OCI-LY3 (cell line): ENCODE measurements around the gene PPIP5K1.
"Not testable (repeated sequence)": the region's sequence is repeated elsewhere in the genome, so short reads cannot be mapped to it uniquely, and the experiment has no call there.

Source experiments
- H2AFZ ChIP-seq: fragments of 200-600, 300-600 bp; shearing (Covaris generic); 2 replicates; pipeline ENCODE4 v1.6.0; 2014; ENCODE audit warnings: antibody characterized with exemption, low read depth, low read length
- H3K27ac ChIP-seq: fragments of 200-600, 300-600 bp; sonication (generic); 2 replicates; pipeline ENCODE4 v1.5.1; 2014; ENCODE audit warnings: mild to moderate bottlenecking, low read length, moderate library complexity, mixed read lengths
- H3K27me3 ChIP-seq: fragments of 200-600, 300-600 bp; sonication (generic); 2 replicates; pipeline ENCODE4 v1.6.1; 2014; ENCODE audit warnings: low read depth, low read length, mixed read lengths
- H3K36me3 ChIP-seq: fragments of 200-600, 300-600 bp; sonication (generic); replicated peaks from 2 replicates; pipeline ENCODE3; 2014; ENCODE audit warnings: low read depth, low read length, mixed read lengths
- H3K4me1 ChIP-seq: fragments of 300-600, 200-600 bp; sonication (generic); 2 replicates; pipeline ENCODE4 v1.6.1; 2014; ENCODE audit warnings: low read length, mixed read lengths
- H3K4me2 ChIP-seq: fragments of 200-600, 300-600 bp; sonication (generic); 2 replicates; pipeline ENCODE4 v1.6.1; 2014; ENCODE audit warnings: low read length, mixed read lengths
- H3K4me3 ChIP-seq: fragments of 300-600, 200-600 bp; sonication (generic); 2 replicates; pipeline ENCODE4 v1.5.1; 2014; ENCODE audit warnings: antibody characterized with exemption, mild to moderate bottlenecking, low read length, moderate library complexity
- H3K79me2 ChIP-seq: fragments of 300-600, 200-600 bp; shearing (Covaris generic); 2 replicates; pipeline ENCODE4 v1.6.1; 2014; ENCODE audit warnings: mild to moderate bottlenecking, low read length, mixed read lengths
- H3K9ac ChIP-seq: fragments of 300-600, 200-600 bp; shearing (Covaris generic); 2 replicates; pipeline ENCODE4 v1.6.0; 2014; ENCODE audit warnings: mild to moderate bottlenecking, low read length, moderate library complexity
- H3K9me3 ChIP-seq: fragments of 200-600, 300-600 bp; shearing (Covaris generic); 2 replicates; pipeline ENCODE4 v1.6.1; 2014; ENCODE audit warnings: low read length, mixed read lengths; ENCODE audit not compliant: insufficient read depth
- H4K20me1 ChIP-seq: fragments of 200-600, 300-600 bp; sonication (generic); 2 replicates; pipeline ENCODE4 v1.6.1; 2016; ENCODE audit warnings: low read length, mixed read lengths; ENCODE audit not compliant: insufficient read depth
- EZH2phosphoT487 ChIP-seq: fragments of 200-600 bp; shearing (Covaris generic); IDR thresholded peaks from 2 replicates; pipeline ENCODE4 v1.6.1; 2018; ENCODE audit warnings: antibody characterized with exemption, mixed run types, low read depth
- TF ChIP-seq, protein P1 (sequence below): fragments of 200-600, 300-600 bp; sonication (generic); IDR thresholded peaks from 2 replicates; pipeline ENCODE4 v1.5.1; 2014; ENCODE audit warnings: antibody characterized with exemption, low read length, low read depth

PPIP5K1 gene

DNA sequence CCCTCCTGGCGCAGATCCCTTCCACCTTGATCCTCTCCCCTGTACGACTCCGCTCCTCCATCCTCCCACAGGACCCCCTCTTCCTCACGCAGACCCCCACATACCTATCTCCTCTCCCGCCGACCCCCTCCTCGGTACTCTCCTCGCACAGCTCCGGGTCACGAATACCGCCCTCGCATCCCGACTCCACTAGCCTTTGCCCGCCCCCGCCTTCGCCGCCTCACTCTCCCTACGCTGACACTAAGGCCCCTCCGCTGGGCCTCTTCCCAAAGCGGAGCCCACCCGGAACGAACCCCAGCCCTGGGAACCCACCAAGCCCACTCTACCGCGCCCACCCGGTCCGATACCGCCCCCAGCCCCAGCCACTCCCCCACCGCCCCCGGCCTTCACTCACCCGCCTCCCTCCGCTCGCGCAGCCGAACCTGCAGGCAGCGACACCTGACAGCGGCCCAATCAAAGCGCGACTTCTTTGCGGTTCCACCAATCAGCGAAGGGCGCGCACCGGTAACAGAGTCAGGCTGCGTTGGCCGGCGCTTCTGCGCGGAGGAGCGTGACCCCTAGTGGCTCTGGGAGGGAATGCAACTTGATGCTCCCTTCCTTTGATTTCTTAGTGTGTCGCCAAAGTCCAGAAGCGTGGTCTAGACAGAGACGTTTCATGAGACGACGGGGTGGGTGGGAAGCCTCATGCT, at the start of gene PPIP5K1:
Gene PPIP5K1, minus strand, starts transcription at position 431 of the 689 bp plus-strand sequence. CDS start 5,704 bp downstream, outside the sequence.
- H2AFZ ChIP-seq, H3K9me3 ChIP-seq, H4K20me1 ChIP-seq, H3K36me3 ChIP-seq, H3K79me2 ChIP-seq, H3K27ac ChIP-seq, H3K9ac ChIP-seq, H3K4me1 ChIP-seq, H3K4me3 ChIP-seq, H3K4me2 ChIP-seq, H3K27me3 ChIP-seq: not testable (repeated sequence)

DNA sequence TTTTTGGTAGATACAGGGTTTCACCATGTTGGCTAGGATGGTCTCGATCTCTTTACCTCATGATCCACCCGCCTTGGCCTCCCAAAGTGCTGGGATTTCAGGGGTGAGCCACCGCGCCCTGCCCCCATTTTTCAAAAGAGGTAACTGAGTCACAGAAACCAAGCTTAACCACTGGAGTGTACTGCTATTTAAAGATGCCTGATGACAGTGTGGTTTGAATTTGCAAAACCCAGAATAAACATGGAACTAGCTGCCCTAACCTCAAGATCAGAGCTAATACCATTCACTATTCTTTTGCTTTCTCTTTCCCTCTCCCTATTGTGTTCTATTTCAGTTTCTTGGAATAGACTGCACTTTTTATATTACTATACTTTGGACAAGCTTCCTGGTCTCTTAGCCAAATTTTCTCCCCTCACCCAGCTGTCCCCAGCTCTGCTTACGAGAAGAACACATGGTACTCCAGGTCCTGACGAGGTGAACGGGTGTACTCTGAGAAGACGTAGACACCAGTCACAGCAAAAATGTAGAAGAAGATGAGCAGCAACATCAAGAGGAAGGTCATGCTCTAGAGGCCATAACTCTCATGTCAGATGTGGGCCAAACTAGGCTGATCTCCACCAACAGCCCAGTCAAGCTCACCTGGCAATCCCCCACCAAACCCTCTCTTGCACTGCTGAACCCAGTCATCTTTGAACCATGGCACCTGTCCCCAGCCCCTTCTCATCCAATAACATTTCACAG, 48.6 kb upstream of the PPIP5K1 start:
- H3K27me3 ChIP-seq, H3K27ac ChIP-seq, H3K4me1 ChIP-seq, H2AFZ ChIP-seq, H3K4me3 ChIP-seq, H3K9me3 ChIP-seq, H4K20me1 ChIP-seq, H3K36me3 ChIP-seq, H3K9ac ChIP-seq, H3K4me2 ChIP-seq, H3K79me2 ChIP-seq: not testable (repeated sequence)

DNA sequence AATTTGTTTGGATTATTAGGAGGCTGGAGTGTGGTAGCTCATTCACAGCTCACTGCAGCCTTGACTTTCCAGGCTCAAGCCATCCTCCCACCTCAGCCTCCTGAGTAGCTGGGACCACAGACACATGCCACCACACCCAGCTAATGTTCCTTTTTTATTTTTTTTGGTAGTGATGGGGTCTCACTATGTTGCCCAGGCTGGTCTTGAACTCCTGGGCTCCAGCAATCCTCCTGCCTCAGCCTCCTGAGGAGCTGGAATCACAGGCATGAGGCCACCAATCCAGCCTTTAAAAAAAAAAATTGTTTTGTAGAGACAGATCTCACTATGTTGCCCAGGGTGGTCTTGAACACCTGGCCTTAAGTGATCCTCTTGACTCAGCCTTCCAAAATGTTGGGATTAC, 36.9 kb upstream of the PPIP5K1 start:
- H4K20me1 ChIP-seq, H3K4me2 ChIP-seq, H3K79me2 ChIP-seq, H2AFZ ChIP-seq, H3K4me1 ChIP-seq, H3K9ac ChIP-seq, H3K27me3 ChIP-seq, H3K36me3 ChIP-seq, H3K9me3 ChIP-seq, H3K27ac ChIP-seq, H3K4me3 ChIP-seq: not testable (repeated sequence)

DNA sequence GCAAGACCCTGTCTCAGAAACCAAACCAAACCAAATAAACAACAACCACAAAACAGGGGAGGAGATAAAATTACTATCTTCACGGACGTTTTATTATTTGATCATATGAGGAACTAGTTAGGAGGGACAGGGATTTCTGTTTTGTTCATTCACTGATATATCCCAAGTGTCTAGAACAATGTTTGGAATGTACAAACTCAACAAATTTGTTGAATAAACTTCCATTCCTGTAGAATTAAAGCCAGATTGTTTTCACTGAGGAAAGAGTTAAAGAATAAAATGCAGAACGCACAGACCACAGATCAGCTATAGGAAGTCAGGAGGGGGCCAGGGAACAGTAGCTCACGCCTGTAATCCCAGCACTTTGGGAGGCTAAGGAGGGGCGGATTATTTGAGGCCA, 35.1 kb upstream of the PPIP5K1 start:
- Histone ChIP-seq H3K79me2 (no peaks in the 10 kb centered on the region), H3K4me2 (no peak overlapping the region), H2AFZ (no peak overlapping the region), H3K4me3 (no peak overlapping the region), H3K4me1 (no peaks in the 10 kb centered on the region), H3K9me3 (no peaks in the 10 kb centered on the region), H3K27me3 (no peaks in the 10 kb centered on the region), H3K9ac (no peak overlapping the region), H3K27ac (no peak overlapping the region), H4K20me1 (no peaks in the 10 kb centered on the region), H3K36me3 (no peaks in the 10 kb centered on the region)
- no peak for TF ChIP-seq EZH2phosphoT487
- TF ChIP-seq, protein P1, sequence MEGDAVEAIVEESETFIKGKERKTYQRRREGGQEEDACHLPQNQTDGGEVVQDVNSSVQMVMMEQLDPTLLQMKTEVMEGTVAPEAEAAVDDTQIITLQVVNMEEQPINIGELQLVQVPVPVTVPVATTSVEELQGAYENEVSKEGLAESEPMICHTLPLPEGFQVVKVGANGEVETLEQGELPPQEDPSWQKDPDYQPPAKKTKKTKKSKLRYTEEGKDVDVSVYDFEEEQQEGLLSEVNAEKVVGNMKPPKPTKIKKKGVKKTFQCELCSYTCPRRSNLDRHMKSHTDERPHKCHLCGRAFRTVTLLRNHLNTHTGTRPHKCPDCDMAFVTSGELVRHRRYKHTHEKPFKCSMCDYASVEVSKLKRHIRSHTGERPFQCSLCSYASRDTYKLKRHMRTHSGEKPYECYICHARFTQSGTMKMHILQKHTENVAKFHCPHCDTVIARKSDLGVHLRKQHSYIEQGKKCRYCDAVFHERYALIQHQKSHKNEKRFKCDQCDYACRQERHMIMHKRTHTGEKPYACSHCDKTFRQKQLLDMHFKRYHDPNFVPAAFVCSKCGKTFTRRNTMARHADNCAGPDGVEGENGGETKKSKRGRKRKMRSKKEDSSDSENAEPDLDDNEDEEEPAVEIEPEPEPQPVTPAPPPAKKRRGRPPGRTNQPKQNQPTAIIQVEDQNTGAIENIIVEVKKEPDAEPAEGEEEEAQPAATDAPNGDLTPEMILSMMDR: no peak

DNA sequence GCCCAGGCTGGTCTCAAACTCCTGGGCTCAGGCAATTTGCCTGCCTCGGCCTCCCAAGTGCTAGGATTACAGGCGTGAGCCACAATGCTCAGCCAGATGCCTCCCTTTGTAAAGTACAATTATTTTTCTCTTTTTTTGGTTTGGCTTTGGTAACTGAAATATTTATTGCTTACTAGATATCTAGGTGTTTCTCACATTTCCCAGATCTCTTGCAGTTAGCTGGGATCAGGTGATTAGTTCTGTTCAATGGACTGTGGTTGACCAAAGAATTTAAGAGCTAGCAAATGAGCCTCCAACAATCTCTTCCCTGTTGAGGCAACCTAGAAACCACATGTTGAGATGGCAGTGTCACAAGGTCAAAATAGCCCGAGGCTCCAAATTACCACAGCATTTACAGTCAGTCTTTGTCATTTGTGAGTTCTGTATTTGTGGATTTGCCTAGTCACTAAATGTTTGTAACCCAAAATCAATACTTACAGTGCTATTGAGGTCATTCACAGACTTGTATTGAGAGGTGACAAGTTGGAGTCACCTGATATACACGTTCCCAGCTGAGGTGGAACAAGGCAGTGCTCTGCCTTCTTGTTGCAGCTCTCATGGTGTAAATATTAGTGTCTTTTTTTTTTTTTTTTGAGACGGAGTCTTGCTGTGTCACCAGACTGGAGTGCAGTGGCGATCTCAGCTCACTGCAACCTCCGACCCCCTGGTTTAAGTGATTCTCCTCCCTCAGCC, 32.2 kb upstream of the PPIP5K1 start:
- H3K36me3 ChIP-seq, H3K27me3 ChIP-seq, H2AFZ ChIP-seq, H4K20me1 ChIP-seq, H3K9me3 ChIP-seq, H3K4me2 ChIP-seq, H3K9ac ChIP-seq, H3K27ac ChIP-seq, H3K4me1 ChIP-seq, H3K4me3 ChIP-seq, H3K79me2 ChIP-seq: not testable (repeated sequence)

DNA sequence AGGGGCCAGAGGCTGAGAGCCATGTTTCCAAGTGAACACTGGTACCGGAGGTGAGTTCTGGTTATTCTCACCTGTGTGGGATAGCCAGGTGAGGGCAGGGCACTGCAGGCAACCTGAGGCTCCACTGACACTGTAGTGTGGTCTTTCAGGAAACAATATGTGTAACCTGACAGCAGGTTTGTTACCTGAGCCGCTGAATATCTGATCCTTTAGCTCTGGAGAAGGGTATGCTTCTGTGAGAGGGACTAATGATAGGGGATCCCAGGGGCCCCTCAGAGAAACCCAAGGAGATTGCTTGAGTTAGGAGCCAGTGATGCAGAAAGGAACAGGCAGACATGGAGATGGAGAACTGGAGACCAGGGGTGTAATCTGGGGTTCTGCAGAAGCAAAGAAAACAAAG, 28.7 kb upstream of the PPIP5K1 start, which contains the start of gene STRC:
Gene STRC, minus strand, starts transcription at position 101 of the 400 bp plus-strand sequence. Its CDS starts 78 bp downstream, at position 23.
- not testable (repeated sequence) for H3K79me2 ChIP-seq, H4K20me1 ChIP-seq, H3K36me3 ChIP-seq, H2AFZ ChIP-seq, H3K27ac ChIP-seq, H3K9me3 ChIP-seq, H3K4me3 ChIP-seq, H3K27me3 ChIP-seq, H3K9ac ChIP-seq, H3K4me1 ChIP-seq, H3K4me2 ChIP-seq

DNA sequence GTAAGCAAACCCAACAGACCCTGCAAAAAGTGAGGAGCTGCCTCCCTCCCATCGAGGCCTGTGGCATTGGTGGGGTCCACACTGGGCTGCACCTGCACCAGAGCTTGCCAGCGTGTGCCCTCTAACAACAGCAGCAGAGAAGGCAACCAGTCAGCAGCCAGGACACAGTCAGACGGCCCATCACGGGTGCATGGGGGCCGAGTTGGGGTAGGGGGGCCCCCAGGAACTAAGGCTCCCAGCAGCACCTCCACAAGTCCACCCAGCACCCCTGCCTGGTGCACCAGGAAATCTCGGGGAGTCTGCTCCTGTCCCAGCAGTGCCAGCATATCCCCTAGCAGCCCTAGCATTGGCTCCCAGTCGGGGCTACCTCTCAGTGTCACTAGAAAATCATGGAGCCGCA, 27.7 kb upstream of the PPIP5K1 start:
- H3K4me3 ChIP-seq, H3K27ac ChIP-seq, H3K79me2 ChIP-seq, H3K4me2 ChIP-seq, H3K27me3 ChIP-seq, H3K9me3 ChIP-seq, H3K36me3 ChIP-seq, H3K4me1 ChIP-seq, H3K9ac ChIP-seq, H2AFZ ChIP-seq, H4K20me1 ChIP-seq: not testable (repeated sequence)

DNA sequence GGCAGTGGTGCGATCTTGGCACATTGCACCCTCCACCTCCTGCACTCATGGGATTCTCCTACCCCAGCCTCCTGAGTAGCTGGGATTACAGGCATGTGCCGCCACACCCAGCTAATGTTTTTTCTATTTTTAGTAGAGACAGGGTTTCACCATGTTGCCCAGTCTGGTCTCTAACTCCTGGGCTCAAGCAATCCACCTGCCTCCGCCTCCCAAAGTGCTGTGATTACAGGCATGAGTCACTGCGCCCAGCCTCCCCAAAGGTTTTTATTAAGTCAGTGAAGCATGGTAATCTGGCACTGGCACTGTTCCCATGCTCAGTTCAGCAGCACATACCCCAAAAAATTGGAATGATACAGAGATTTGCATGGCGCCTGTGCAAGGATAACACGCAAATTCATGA, 12.2 kb upstream of the PPIP5K1 start:
- H3K4me1 ChIP-seq, H3K4me2 ChIP-seq, H3K9ac ChIP-seq, H3K36me3 ChIP-seq, H2AFZ ChIP-seq, H3K27me3 ChIP-seq, H3K9me3 ChIP-seq, H3K4me3 ChIP-seq, H3K79me2 ChIP-seq, H3K27ac ChIP-seq, H4K20me1 ChIP-seq: not testable (repeated sequence)
